HCT116 (cell line): ENCODE measurements around the gene ITPR1. TPM values are rescaled to one million over a fixed set of nuclear protein-coding genes. Genes with fewer than 3 reads are reported as not detected.

ENCODE experiments used
- ATAC-seq: fragments of 200-7000 bp; cut with Tn5 transposase; 2 replicates; pipeline ENCODE4 v1.9.1; 2020; ENCODE audit warnings: mild to moderate bottlenecking, moderate library complexity
- BruUV-seq: library from RNA; stranded (reverse); fragments of 400-500 nt; replicated peaks from 2 replicates; lab custom pipeline; 2021; lab: Mats Ljungman, UMichigan
- CTCF ChIA-PET: fragments of 300-600 bp; sonication (Branson Sonifier 250); formaldehyde crosslinking; loops from one replicate; lab custom pipeline; 2021; ENCODE audit warnings: antibody characterized with exemption; lab: Charles Lee
- POLR2A ChIA-PET: fragments of 300-600, 350-600 bp; sonication (Branson Sonifier 250); formaldehyde crosslinking; loops from one replicate; lab custom pipeline; 2021; ENCODE audit warnings: antibody characterized with exemption; lab: Charles Lee
- RAD21 ChIA-PET, 2 experiments: fragments of 300-600 bp; sonication (Branson Sonifier 250); formaldehyde crosslinking; loops; one replicate each; lab custom pipeline; 2023; ENCODE audit warnings: low total read pairs in 2 of 2; ENCODE audit not compliant: uncharacterized antibody in 2 of 2, unreplicated experiment in 2 of 2, low non-redundant PET in 1 of 2; lab: Charles Lee
- DNase-seq: peaks from one replicate; pipeline ENCODE4 v3.0.0-alpha.2; 2010; ENCODE audit warnings: low read depth, low spot score
- H2AFZ ChIP-seq: fragments of 200-600 bp; shearing (Covaris generic), sonication (generic); 2 replicates; pipeline ENCODE4 v1.6.1; 2017; ENCODE audit warnings: low read depth, mixed run types, mixed read lengths, antibody characterized with exemption, low read length; ENCODE audit not compliant: poor library complexity, severe bottlenecking
- H3K27ac ChIP-seq: 2 replicates; pipeline ENCODE4 v1.5.1; 2012; ENCODE audit warnings: low read depth, low read length
- H3K27me3 ChIP-seq: fragments of 200-600 bp; sonication (generic); 2 replicates; pipeline ENCODE4 v1.6.1; 2016; ENCODE audit warnings: mixed run types, low read length, mixed read lengths; ENCODE audit not compliant: insufficient read depth
- H3K36me3 ChIP-seq, 2 experiments: fragments of 200-500 bp in 1 of 2; fragments of 200-600 bp in 1 of 2; sonication (Bioruptor generic) in 1 of 2; sonication (generic) in 1 of 2; 2 replicates each; pipeline versions ENCODE4 v1.5.1 to v1.6.1; 2014 to 2016; ENCODE audit warnings: low read length in 2 of 2, inconsistent platforms in 1 of 2, mixed read lengths in 1 of 2, mixed run types in 1 of 2; ENCODE audit not compliant: insufficient read depth in 2 of 2, control insufficient read depth in 1 of 2
- H3K4me1 ChIP-seq, 2 experiments: fragments of 200-600 bp in 1 of 2; sonication (generic) in 1 of 2; 2 replicates each; pipeline versions ENCODE4 v1.5.1 to v1.6.1; 2012 to 2017; ENCODE audit warnings: low read length in 2 of 2, inconsistent platforms in 1 of 2, mild to moderate bottlenecking in 1 of 2, mixed read lengths in 1 of 2, mixed run types in 1 of 2, moderate library complexity in 1 of 2; ENCODE audit not compliant: insufficient read depth in 2 of 2, control insufficient read depth in 1 of 2
- H3K4me2 ChIP-seq: fragments of 200-600 bp; sonication (generic); 2 replicates; pipeline ENCODE4 v1.6.1; 2017; ENCODE audit warnings: mixed run types, low read length, mixed read lengths
- H3K4me3 ChIP-seq, 2 experiments: fragments of 200-600 bp in 1 of 2; sonication (generic) in 1 of 2; replicated peaks in 1 of 2; 2 replicates each; pipeline ENCODE4 v1.5.1; 2011 to 2016; ENCODE audit warnings: low read length in 2 of 2, control low read depth in 1 of 2, low read depth in 1 of 2, mild to moderate bottlenecking in 1 of 2, mixed read lengths in 1 of 2, mixed run types in 1 of 2
- H3K79me2 ChIP-seq: fragments of 200-600 bp; sonication (generic); 2 replicates; pipeline ENCODE4 v1.6.1; 2017; ENCODE audit warnings: mild to moderate bottlenecking, mixed run types, low read length, moderate library complexity, mixed read lengths; ENCODE audit not compliant: insufficient read depth
- H3K9ac ChIP-seq: fragments of 200-600 bp; sonication (generic); 2 replicates; pipeline ENCODE4 v1.6.1; 2016; ENCODE audit warnings: low read length, mixed read lengths
- H3K9me2 ChIP-seq: fragments of 200-600 bp; sonication (generic), shearing (Covaris generic); 2 replicates; pipeline ENCODE4 v1.6.1; 2017; ENCODE audit warnings: mixed run types, mild to moderate bottlenecking, moderate library complexity; ENCODE audit not compliant: insufficient read depth
- H3K9me3 ChIP-seq, 2 experiments: fragments of 200-500 bp in 1 of 2; fragments of 200-600 bp in 1 of 2; sonication (Bioruptor generic) in 1 of 2; sonication (generic) in 1 of 2; 2 replicates each; pipeline ENCODE4 v1.6.1; 2014 to 2017; ENCODE audit warnings: low read length in 2 of 2, mixed read lengths in 2 of 2, inconsistent platforms in 1 of 2, low read depth in 1 of 2, mild to moderate bottlenecking in 1 of 2, mixed run types in 1 of 2, moderate library complexity in 1 of 2; ENCODE audit not compliant: control insufficient read depth in 1 of 2, insufficient read depth in 1 of 2
- H4K20me1 ChIP-seq: fragments of 200-600 bp; sonication (generic), shearing (Covaris generic); 2 replicates; pipeline ENCODE4 v1.6.1; 2017; ENCODE audit warnings: mixed run types, mild to moderate bottlenecking, moderate library complexity; ENCODE audit not compliant: insufficient read depth
- CBX3 ChIP-seq: IDR thresholded peaks from 2 replicates; pipeline ENCODE4 v1.6.1; 2012; ENCODE audit warnings: low read depth
- CTCF ChIP-seq, 3 experiments: fragments of 200-600 bp in 1 of 3; sonication (generic) in 1 of 3; IDR thresholded peaks in 2 of 3; conservative IDR thresholded peaks in 1 of 3; 2 replicates each; pipeline ENCODE4 v1.5.1; 2012 to 2017; ENCODE audit warnings: low read depth in 2 of 3, low read length in 2 of 3, antibody characterized with exemption in 1 of 3, borderline replicate concordance in 1 of 3, control low read depth in 1 of 3, mild to moderate bottlenecking in 1 of 3, mixed read lengths in 1 of 3, mixed run types in 1 of 3, moderate library complexity in 1 of 3; ENCODE audit not compliant: insufficient read depth in 1 of 3
- ELF1 ChIP-seq: IDR thresholded peaks from 2 replicates; pipeline ENCODE4 v1.6.1; 2012; ENCODE audit warnings: low read depth, borderline replicate concordance
- EZH2 ChIP-seq: fragments of 200-600 bp; sonication (generic); IDR thresholded peaks from 2 replicates; pipeline ENCODE4 v1.6.1; 2017; ENCODE audit warnings: antibody characterized with exemption, mixed run types
- MAX ChIP-seq: IDR thresholded peaks from 2 replicates; pipeline ENCODE4 v1.6.1; 2012
- POLR2AphosphoS5 ChIP-seq: IDR thresholded peaks from 2 replicates; pipeline ENCODE4 v1.6.1; 2011; ENCODE audit warnings: mild to moderate bottlenecking, low read depth, low read length, moderate library complexity
- RAD21 ChIP-seq: IDR thresholded peaks from 2 replicates; pipeline ENCODE4 v1.6.1; 2012; ENCODE audit warnings: low read depth, mild to moderate bottlenecking
- REST ChIP-seq: IDR thresholded peaks from 2 replicates; pipeline ENCODE4 v1.6.1; 2012; ENCODE audit warnings: low read depth
- SIN3A ChIP-seq: IDR thresholded peaks from 2 replicates; pipeline ENCODE4 v1.6.1; 2012; ENCODE audit warnings: low read depth
- TCF7L2 ChIP-seq: IDR thresholded peaks from 2 replicates; pipeline ENCODE4 v1.7.0; 2011; ENCODE audit warnings: borderline replicate concordance, inconsistent platforms; ENCODE audit not compliant: insufficient read depth, insufficient read length; ENCODE audit errors: extremely low read depth
- YY1 ChIP-seq: IDR thresholded peaks from 2 replicates; pipeline ENCODE4 v1.6.1; 2011; ENCODE audit warnings: low read length, low read depth, moderate library complexity, mild to moderate bottlenecking; ENCODE audit not compliant: insufficient replicate concordance; ENCODE audit errors: extremely low read depth
- ZFX ChIP-seq: fragments of 450-650 bp; IDR thresholded peaks from 2 replicates; pipeline ENCODE4 v1.6.1; 2017
- ZNF274 ChIP-seq: fragments of 200-500 bp; sonication (Bioruptor generic); IDR thresholded peaks from 2 replicates; pipeline ENCODE4 v1.6.1; 2014; ENCODE audit warnings: mild to moderate bottlenecking, low read depth, low read length, inconsistent platforms
- intact Hi-C: fragments of 100-400 bp; cut with micrococcal nuclease; formaldehyde crosslinking; loops from 2 replicates; pipeline ENCODE4 v1.10.0; 2022
- total RNA-seq: library from RNA; stranded (reverse); gene quantifications from one replicate; pipeline ENCODE4 v1.2.1, GENCODE V29; 2021; ENCODE audit not compliant: unreplicated experiment

The ITPR1 gene
- total RNA-seq, 1 experiment from 2014 or later = 9.2 TPM

DNA sequence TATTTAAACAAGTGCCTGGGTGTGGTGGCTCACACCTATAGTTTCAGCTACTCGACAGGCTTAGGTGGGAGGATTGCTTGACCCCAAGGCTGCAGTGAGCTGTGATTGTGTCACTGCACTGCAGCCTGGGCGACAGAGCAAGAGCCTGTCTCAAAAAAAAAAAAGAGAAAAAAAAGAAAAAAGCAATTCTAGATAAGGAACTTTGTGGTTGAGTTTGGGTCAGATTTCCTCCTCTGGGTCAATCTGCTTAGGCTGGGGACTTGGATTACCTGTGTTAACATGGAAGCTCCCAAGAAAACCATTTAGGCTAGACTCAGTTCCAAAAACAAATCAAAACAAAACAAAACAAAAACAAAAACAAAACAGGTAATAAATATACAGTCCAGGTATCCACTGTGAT is 50.0 kb downstream of the ITPR1 start:
- H3K4me3 ChIP-seq = no peak overlapping the region
- H3K9me3 ChIP-seq = no peaks in the 10 kb centered on the region
- ATAC-seq (no peak), DNase-seq (no peak)
- BruUV-seq = no TSS peak
- CTCF ChIA-PET = no interaction called here
- POLR2A ChIA-PET = no interaction called here
- no peaks in the 10 kb centered on the region for H4K20me1 ChIP-seq
- no peak overlapping the region for H3K9ac ChIP-seq
- intact Hi-C loops = no loop called here
- H3K4me2 ChIP-seq = no peak overlapping the region
- H3K27me3 ChIP-seq = no peaks in the 10 kb centered on the region
- H3K79me2 ChIP-seq = no peaks in the 10 kb centered on the region
- no peak overlapping the region for H3K27ac ChIP-seq
- RAD21 ChIA-PET = no interaction called here
- H3K4me1 ChIP-seq = no peaks in the 10 kb centered on the region
- no peaks in the 10 kb centered on the region for H3K36me3 ChIP-seq
- TF ChIP-seq YY1 = no peak
- no peak for TF ChIP-seq CBX3
- TF ChIP-seq TCF7L2 = no peak
- no peak for TF ChIP-seq MAX
- no peak for TF ChIP-seq ELF1
- TF ChIP-seq CTCF (IDR thresholded peaks at IDR 0.05 in 2 of 3, conservative IDR thresholded peaks at IDR 0.05 in 1 of 3; ENCODE audit: borderline replicate concordance in 1 of 3, insufficient read depth in 1 of 3, low read depth in 2 of 3, low read length in 2 of 3) = no peak
- TF ChIP-seq REST = no peak
- TF ChIP-seq POLR2AphosphoS5 = no peak
- TF ChIP-seq RAD21 = no peak
- no peak for TF ChIP-seq SIN3A
- no peak for TF ChIP-seq ZFX
- no peak for TF ChIP-seq EZH2
- no peak for TF ChIP-seq ZNF274
- H3K9me2 ChIP-seq = no peaks in the 10 kb centered on the region
- no peak overlapping the region for H2AFZ ChIP-seq
